Measurements from ENCODE around the gene MGME1. TPM values are rescaled to one million over a fixed set of nuclear protein-coding genes. Genes with fewer than 3 reads are reported as not detected.

MGME1 gene
- total and polyA plus RNA-seq, 2 of the 13 experiments (the other 11 are each of a cell fraction or from before 2014, with no cell fraction given) = 36.7 to 66.6 TPM

DNA sequence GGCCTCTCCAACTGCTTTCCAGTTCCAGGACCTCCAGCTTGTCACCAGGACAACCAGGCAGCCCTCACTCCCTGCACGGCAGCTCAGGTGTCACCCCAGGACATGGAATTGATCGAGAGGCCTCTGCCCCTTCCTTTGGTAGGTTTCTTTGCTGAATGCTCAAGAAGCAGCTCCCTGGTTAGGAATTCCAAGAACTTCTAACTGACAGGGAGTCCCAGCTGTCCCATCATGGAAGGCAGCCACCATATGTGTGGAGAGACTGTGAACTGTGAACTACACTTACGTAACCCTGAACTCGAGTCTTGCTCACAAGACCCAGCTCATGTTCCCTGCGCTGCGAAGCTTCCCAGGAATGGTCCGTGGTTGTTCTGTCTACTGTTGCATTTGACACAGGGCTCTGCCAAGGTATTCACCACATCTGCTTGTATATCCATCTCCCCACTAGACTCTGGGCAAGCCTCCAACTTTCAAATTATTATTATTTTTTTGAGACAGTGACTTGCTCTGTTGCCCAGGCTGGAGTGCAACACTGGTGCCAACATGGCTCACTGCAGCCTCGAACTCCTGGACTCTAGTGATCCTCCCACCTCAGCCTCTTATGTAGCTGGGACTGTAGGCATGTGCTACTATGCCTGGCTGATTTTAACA is 35.7 kb downstream of the MGME1 start (continued):
- TF ChIP-seq ZNF136 (CRISPR knock-in tag; IDR thresholded peaks at IDR 0.05; ENCODE audit: low read depth) = no peak
- TF ChIP-seq, protein P1, sequence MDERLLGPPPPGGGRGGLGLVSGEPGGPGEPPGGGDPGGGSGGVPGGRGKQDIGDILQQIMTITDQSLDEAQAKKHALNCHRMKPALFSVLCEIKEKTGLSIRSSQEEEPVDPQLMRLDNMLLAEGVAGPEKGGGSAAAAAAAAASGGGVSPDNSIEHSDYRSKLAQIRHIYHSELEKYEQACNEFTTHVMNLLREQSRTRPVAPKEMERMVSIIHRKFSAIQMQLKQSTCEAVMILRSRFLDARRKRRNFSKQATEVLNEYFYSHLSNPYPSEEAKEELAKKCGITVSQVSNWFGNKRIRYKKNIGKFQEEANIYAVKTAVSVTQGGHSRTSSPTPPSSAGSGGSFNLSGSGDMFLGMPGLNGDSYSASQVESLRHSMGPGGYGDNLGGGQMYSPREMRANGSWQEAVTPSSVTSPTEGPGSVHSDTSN (CRISPR knock-in tag; IDR thresholded peaks at IDR 0.05) = 0 out of 2 replicates have a peak, but pooled peaks have one; percentile 50
- peak; percentile 41; the same call in 1 of the 2 replicates for TF ChIP-seq HDAC1 (CRISPR knock-in tag; IDR thresholded peaks at IDR 0.05)
- peak; percentile 67; the same call in 1 of the 2 replicates for TF ChIP-seq TFDP1 (CRISPR knock-in tag; IDR thresholded peaks at IDR 0.05; ENCODE audit: borderline replicate concordance)
- 0 out of 2 replicates have a peak, but pooled peaks have one; percentile 58 for TF ChIP-seq ZBTB7A (CRISPR knock-in tag; IDR thresholded peaks at IDR 0.05)
- peak; percentile 44; the same call in 1 of the 2 replicates for TF ChIP-seq JUND (CRISPR knock-in tag; IDR thresholded peaks at IDR 0.05)
- TF ChIP-seq FOXA3 (CRISPR knock-in tag; IDR thresholded peaks at IDR 0.05) = 0 out of 2 replicates have a peak, but pooled peaks have one; percentile 11
- TF ChIP-seq ARID5B (CRISPR knock-in tag; IDR thresholded peaks at IDR 0.05) = peak; percentile 59
- 0 out of 4 replicates have a peak, but pooled peaks of 1 of the 2 experiments have one; percentile 28 for TF ChIP-seq KLF16 (CRISPR knock-in tag; IDR thresholded peaks at IDR 0.05)
- TF ChIP-seq ZFP91 (CRISPR knock-in tag; IDR thresholded peaks at IDR 0.05; ENCODE audit: borderline replicate concordance) = 0 out of 2 replicates have a peak, but pooled peaks have one; percentile 45
- TF ChIP-seq HOXA5 (CRISPR knock-in tag; IDR thresholded peaks at IDR 0.05) = no peak
- TF ChIP-seq TGIF2 (CRISPR knock-in tag; IDR thresholded peaks at IDR 0.05) = peak; percentile 71
- no peak for TF ChIP-seq ZFY (CRISPR knock-in tag; IDR thresholded peaks at IDR 0.05)
- TF ChIP-seq ZNF576 (CRISPR knock-in tag; IDR thresholded peaks at IDR 0.05) = no peak
- TF ChIP-seq FOXA1 (IDR thresholded peaks at IDR 0.05) = no peak
- TF ChIP-seq FOXA1 (CRISPR knock-in tag; IDR thresholded peaks at IDR 0.05) = no peak
- TF ChIP-seq NCOR1 (IDR thresholded peaks at IDR 0.05; ENCODE audit: borderline replicate concordance, low read length) = peak; percentile 14; the same call in 1 of the 2 replicates
- TF ChIP-seq SOX13 (IDR thresholded peaks at IDR 0.05) = no peak
- TF ChIP-seq SOX13 (CRISPR knock-in tag; conservative IDR thresholded peaks at IDR 0.05 in 1 of 2, IDR thresholded peaks at IDR 0.05 in 1 of 2) = 0 out of 4 replicates have a peak, but pooled peaks of 1 of the 2 experiments have one; percentile 42
- TF ChIP-seq TFE3 (CRISPR knock-in tag; IDR thresholded peaks at IDR 0.05) = peak; percentile 76; the same call in 1 of the 2 replicates

Data from HepG2 (cell line).